ENCODE measurements around the gene FCGR3A.
"Not testable (repeated sequence)": the region's sequence is repeated elsewhere in the genome, so short reads cannot be mapped to it uniquely, and the experiment has no call there.

DNA sequence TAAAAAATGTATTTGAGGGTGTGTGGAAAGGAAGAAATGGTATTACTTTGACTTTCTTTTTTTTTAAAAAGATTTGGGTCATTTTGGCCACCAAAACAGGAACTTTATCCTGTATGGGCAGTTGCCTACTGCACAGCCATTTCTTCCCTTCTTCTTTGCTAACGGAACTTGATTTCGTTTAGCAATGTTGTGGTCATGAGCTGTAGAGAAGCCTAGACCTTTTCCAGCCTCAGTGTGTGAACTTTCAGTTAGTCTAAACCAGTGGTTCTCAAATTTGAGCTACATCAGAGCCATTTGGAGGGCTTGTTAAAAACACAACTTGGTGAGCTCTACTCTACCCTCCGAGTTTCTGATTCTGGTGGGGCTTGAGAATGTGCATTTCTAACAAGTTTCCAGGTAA is 12.8 kb upstream of the FCGR3A start:
- TF ChIP-seq, protein P1, sequence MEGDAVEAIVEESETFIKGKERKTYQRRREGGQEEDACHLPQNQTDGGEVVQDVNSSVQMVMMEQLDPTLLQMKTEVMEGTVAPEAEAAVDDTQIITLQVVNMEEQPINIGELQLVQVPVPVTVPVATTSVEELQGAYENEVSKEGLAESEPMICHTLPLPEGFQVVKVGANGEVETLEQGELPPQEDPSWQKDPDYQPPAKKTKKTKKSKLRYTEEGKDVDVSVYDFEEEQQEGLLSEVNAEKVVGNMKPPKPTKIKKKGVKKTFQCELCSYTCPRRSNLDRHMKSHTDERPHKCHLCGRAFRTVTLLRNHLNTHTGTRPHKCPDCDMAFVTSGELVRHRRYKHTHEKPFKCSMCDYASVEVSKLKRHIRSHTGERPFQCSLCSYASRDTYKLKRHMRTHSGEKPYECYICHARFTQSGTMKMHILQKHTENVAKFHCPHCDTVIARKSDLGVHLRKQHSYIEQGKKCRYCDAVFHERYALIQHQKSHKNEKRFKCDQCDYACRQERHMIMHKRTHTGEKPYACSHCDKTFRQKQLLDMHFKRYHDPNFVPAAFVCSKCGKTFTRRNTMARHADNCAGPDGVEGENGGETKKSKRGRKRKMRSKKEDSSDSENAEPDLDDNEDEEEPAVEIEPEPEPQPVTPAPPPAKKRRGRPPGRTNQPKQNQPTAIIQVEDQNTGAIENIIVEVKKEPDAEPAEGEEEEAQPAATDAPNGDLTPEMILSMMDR (IDR thresholded peaks at IDR 0.05), result not testable (repeated sequence)
- not testable (repeated sequence) for TF ChIP-seq EP300, POLR2A, POLR2AphosphoS5 (IDR thresholded peaks at IDR 0.05)

Data from upper lobe of left lung (tissue), 4 donors.